Activated CD4-positive, alpha-beta T cell treated with anti-CD3 and anti-CD28 coated beads for 4 hours (primary cell): ENCODE data around the gene FOXN4.

Experiments used
- DNase-seq, 2 donors: peaks; one replicate each; pipeline ENCODE4 v3.0.0-alpha.2; 2020

The FOXN4 gene

GRCh38 chr12:109278912-109279311, 30.2 kb downstream of the FOXN4 start:
- DNase-seq, result no peak

- DNase-seq, result no peak
Measured at GRCh38 chr12:109277899-109278762, 31.0 kb downstream of the FOXN4 start.

- DNase-seq, result no peak
Measured at GRCh38 chr12:109277255-109277898, 31.7 kb downstream of the FOXN4 start.

- DNase-seq, result no peak
Measured at GRCh38 chr12:109276160-109276559, 32.9 kb downstream of the FOXN4 start.

- DNase-seq, result no peak
Measured at GRCh38 chr12:109275173-109275572, 33.9 kb downstream of the FOXN4 start.

- DNase-seq, result no peak
Measured at GRCh38 chr12:109274381-109274780, 34.7 kb downstream of the FOXN4 start.

DNA sequence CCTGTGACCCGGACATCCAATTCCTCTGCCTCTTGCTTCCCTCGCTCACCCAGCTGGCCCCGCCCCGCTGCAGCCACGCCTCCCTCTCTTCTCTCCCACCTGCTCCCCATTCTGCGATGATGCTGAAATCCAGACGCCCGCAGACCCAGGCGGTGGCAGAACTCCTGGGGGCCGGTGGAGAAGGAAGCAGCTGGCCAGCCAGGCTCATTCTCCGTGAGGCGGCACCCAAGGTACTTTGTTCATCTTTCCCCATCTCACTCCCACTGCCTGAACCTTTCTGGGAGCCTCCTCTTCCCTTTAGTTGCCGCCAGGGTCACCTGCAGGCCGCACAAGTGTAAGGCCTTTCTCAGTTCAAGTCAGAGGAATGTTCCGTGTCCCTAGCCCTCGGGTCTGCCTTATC, 35.7 kb downstream of the FOXN4 start:
- DNase-seq, result no peak

GRCh38 chr12:109271418-109271817, 37.7 kb downstream of the FOXN4 start:
- DNase-seq, result no peak

DNA sequence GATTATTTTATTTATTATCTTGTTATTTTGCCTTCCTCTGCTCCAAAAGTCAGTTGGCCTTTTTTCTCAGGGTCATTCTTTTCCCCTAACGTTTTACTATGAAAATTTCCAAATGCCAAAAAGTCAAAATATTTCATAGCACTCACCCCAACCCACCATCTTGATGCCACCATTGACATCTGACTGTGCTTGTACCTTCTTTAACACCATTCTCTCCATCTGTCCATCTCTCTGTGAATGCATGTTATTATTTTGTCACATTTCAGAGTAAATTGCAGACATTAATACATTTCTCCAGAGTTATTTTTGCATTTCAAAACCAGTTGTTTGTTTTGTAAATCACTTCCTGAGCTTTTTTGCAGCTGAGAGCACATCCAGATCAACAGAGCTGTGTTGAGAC, 38.6 kb downstream of the FOXN4 start:
- DNase-seq, result no peak

GRCh38 chr12:109269428-109269827, 39.7 kb downstream of the FOXN4 start:
- no peak for DNase-seq

GRCh38 chr12:109268896-109269295, 40.2 kb downstream of the FOXN4 start:
- no peak for DNase-seq

DNA sequence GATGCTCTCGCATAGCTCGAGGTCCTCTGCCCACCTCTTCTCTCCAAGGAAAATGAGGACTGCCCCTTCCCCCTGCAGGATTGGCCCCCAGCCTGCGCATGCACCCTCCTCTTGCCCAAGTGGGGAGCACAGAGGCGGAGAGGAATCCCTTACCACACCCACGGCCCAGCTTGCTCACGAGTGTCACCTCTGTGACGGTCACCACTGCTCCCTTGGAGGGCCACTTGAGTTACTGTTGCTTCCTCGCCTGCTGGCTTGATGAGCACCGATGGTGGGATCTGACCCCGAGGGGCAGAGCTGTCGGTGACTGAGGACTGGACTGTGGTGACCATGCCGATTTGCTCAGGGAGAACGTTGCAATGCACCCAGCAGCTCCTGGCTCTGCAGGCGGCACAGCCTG, 41.7 kb downstream of the FOXN4 start:
- no peak for DNase-seq

DNA sequence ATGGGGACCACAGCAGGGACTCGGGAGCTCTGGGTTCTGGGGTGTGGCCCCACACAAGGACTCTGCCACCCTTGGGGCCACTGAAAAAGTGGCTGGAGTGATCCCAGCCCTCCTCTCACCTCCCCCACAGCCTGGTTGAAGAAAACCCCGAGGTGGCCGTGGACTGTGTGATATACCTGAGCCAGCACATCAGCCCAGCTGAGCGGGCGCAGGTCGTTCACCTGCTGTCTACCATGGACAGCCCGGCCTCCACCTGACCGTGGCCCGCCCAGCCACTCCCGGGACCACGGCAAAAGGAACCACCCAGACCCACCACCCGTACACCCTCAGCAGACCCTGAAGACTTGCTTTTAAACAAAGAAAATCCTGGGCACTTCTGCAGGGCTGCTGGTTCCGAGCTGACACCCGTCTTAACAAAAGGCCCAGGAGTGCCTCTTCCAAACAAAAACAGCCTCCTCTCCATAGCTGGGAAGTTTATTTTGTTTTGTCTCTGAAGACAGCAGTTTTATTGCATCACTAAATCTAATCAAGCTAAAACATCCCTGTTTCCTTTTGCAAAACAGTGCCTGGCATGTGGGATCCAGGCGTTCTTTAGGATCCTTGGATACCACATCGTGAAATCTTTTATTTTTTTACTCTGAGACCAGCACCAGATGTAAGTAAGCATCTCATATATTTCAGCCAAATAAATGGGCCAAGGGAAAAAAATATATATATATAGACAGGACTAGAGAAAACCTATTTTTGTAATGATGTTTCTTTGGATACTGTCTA, 42.8 kb downstream of the FOXN4 start:
- DNase-seq, result no peak

DNA sequence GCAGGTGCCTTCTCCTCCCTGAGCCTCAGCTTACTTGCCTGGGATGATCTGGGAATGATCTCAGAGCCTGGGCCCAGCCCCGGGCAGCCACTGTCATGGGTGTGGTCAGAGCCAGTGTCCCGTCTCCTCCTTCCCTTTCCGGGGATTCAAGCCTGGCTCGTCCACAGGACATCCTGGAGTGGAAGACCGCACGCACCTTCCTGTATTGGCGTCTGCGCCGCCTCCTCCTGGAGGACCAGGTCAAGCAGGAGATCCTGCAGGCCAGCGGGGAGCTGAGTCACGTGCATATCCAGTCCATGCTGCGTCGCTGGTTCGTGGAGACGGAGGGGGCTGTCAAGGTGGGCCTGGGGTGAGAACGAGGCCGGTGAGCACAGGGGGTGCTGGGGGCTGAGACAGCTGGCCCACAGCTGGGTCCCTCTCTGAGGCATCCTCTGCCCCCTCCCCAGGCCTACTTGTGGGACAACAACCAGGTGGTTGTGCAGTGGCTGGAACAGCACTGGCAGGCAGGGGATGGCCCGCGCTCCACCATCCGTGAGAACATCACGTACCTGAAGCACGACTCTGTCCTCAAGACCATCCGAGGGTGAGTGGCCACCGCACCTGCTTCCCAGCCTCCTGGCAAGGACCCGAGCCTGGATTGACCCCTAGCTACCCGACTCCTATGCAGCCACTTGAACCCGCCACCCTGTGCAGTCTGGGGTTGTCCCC, 44.0 kb downstream of the FOXN4 start:
- no peak for DNase-seq

DNA sequence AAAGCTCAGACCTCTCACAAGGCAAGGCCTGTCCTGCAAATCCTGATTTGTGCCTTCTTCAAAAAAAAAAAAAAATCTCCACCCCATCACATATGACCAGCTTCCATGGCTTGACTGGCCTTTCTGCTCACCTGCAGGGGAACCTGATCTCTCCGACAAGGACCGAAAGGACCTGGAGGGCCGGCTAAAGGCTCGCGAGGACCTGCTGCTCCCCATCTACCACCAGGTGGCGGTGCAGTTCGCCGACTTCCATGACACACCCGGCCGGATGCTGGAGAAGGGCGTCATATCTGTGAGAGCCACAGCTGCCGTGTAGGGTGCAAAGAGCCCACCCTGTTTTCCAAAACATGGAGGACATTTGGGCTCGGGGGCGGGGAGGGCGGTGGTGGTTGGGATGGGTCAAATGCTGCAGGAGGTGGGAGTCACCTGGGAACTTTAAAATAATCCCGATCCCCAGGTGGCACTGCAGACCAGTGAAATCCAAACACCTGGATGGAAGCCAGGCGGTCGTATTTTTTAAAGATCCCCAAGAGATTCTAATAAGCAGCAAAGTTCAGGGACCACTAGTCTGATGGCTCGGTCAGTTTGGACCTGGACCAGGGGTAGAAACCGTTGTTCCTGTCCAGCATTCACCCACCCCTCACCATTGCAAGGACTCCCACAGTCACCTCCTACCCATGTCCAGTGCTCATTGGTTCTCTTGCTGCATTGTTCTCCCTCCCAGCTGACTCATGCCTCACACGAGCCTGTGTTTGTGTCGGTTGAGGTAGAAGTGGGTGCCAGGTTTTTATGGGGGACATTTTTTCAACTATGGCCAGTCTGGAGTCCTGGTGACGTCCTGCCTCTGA, 44.8 kb downstream of the FOXN4 start:
- peak; percentile 8 to 20 for DNase-seq

DNA sequence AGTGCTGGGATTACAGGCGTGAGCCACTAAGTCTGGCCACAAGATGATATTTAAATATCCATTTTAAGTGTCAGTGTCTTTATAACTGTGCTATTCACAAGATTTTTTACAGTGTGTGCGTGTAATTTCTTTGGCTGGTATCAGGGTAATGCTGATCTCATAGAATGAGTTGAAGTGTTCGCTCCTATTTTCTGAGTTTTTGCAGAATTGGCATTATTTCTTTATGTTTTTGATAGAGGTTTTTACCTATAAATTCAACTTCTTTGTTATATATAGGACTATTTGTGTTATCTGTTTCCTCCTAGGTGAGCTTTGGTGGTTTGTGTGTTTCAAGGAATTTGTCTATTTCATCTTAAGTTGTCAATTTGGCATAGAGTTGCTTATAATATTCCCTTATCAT, 45.6 kb downstream of the FOXN4 start:
- no peak for DNase-seq

GRCh38 chr12:109261939-109262338, 47.1 kb downstream of the FOXN4 start:
- DNase-seq, result no peak

DNA sequence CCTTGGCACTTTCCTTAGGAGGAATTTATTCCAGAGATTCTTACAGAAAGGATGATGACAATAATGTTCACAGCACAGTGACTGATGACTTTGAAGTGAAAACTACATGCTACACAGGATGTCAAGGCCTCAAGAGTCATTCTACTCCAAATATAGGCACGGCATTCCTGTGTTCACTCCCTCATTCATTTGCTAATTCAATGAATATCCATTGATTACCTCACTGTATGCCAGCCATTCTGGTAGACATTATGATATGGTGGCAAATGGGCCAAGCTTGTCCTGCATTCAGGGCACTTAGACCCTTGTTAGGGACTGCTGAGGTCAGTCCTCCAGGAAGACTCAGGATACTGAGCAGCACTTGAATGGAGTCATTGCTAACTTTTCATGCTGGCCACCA, 48.0 kb downstream of the FOXN4 start:
- no peak for DNase-seq

DNA sequence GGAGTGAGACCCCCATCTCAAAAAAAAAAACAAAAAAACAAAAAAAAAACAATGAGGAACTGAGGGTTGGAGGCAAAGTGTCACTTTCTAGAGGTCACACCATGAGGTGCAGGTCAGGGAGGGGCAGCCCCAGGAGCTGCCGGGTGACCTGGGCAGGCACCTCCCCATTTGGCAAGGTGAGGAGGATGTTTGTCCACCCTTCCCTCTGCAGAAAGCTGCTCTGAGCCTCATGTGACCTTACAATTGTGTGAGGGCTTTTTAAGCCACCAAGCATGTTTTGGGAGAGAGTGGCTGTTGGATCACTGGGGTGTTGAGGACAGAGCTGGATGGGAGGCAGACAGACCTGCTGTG, 49.6 kb downstream of the FOXN4 start:
- DNase-seq, result no peak

- no peak for DNase-seq
Measured at GRCh38 chr12:109258607-109259544, 50.2 kb downstream of the FOXN4 start.

DNA sequence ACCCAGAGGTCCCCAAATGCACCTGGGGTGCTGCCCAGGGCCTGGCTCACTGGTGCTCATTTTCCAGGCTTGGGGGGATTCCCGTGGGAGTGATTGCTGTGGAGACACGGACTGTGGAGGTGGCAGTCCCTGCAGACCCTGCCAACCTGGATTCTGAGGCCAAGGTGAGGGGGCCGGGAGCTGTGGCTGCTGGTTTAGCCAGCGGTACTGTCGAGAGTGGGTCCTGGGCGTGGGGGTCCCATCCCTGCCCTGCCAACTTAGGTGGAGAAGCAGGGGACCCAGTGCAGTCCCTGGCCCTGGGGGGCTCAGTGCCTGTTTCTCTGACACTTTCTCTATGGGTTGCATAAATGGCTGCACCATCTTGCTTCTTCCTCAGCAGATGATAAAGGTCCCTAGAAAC, 50.9 kb downstream of the FOXN4 start:
- DNase-seq, result no peak
